GM18870 (cell line): ENCODE measurements around the gene PLEKHA5.
"Not testable (repeated sequence)": the region's sequence is repeated elsewhere in the genome, so short reads cannot be mapped to it uniquely, and the experiment has no call there.

ENCODE experiments used
- ATAC-seq: cut with Tn5 transposase; IDR thresholded peaks from one replicate; pipeline ENCODE4 v1.9.1; 2021; ENCODE audit warnings: moderate library complexity; ENCODE audit not compliant: unreplicated experiment

PLEKHA5 gene

DNA sequence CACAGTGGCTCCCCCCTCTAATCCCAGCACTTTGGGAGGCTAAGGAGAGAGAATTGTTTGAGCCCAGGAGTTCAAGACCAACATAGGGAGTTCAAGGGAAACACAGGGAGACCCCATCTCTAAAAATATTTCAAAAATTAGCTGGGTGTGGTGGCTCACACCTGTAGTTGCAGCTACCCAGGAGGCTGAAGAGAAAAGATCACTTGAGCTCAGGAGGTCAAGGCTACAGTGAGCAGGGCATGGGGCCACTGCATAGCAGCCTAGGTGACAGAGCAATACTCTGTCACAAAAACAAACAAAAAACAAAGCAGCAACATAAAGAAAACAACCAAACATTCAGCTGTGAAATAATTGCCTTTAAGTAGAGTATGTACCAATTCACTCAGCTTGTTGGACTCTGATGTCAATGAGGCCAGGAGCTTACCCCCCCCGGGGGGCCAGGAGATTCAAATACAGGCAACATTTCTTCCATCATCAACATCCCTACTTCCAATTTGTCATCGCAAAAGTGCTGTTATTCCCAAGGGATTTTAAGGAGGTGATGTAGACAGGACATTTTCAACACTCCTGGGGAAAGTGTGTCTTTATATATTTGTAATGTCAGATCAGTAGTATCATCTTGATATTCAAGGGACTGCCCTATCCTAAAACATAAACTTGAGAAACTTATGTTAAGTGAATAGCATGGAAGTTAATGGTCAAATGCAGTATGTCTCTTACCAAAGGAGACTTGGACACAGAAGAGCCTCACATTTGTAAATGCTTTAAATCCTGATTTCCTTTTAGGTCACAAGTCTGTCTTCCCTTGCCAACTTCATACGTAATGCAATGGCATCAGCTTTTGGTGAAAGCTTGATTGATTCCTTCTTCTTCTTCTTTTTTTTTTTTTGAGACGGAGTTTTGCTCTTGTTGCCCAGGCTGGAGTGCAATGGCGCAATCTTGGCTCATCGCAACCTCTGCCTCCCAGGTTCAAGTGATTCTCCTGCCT, 269.1 kb downstream of the PLEKHA5 start:
- no peak for ATAC-seq

DNA sequence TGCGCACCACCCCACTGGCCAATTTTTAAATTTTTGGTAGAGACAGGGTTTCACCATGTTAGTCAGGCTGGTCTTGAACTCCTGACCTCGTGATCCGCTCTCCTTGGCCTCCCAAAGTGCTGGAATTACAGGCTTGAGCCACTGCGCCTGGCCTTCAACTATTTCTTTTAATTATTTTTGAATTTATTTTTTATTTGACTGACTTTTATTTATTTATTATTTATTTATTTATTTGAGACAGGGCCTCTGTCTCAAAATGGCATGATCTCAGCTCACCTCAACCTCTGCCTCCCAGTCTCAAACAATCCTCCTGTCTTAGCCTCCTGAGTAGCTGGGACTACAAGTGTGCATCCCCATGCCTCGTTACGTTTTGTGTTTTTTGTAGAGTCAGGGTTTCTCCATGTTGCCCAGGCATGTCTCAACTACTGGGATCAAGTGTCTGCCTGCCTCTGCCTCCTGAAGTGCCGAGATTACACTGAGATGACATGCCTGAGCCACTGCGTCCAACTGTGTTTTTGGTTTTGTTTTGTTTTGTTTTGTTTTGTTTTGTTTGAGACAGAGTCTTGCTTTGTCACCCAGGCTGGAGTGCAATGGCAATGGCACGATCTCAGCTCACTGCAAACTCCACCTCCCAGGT, 271.2 kb downstream of the PLEKHA5 start:
- not testable (repeated sequence) for ATAC-seq

DNA sequence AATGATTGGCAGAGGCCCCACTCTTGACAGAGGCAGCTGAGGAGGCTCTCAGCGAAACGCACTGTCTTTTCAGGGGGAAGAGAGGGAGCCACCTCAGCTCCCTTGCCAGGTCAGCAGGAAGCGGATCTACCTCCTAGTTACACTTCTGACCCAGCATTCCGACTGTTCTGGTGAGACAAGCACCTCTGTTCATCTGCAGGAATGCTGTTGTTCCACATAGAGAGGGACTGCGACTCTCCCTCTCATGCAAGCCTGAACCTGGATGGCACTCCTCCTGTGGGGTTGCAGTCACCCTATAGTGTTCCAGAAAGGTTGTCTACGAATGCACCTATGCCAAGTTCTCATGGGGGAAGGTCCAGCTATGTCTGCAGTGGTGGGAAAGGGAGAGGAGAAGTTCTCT, 272.7 kb downstream of the PLEKHA5 start:
- no peak for ATAC-seq

DNA sequence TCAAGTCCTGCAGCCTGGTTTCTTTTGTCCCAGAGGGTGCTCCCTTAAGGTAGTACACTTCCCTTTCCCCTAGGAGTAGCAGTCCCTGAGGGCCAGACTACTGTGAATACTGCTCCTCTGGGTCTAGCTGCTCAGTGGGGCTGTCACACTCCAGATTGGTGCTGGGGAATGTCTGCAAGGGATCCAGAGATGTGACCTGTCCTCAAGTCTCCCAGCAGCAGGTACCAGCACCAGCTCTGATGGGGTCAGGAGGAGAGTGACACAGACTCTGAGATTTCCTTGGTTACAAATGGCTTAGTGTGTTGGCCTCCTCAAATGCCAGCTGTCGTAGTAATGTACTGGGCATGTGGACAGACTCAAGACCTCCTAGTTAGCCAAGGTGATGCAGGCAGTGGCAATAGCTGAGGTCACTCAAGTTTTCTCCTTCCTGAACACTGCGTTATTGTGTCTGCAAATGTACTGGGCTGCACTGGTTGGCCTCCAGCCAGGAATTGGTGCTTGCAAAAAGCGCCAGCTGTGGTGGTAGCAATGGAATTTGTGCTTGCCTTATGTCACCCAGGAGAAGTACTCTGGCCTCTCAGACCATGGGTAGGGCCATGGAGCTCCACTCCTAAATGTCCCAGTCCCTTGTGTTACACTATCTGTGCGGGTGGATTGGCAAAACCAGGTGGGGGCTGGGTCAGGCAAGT, 273.4 kb downstream of the PLEKHA5 start:
- no peak for ATAC-seq

DNA sequence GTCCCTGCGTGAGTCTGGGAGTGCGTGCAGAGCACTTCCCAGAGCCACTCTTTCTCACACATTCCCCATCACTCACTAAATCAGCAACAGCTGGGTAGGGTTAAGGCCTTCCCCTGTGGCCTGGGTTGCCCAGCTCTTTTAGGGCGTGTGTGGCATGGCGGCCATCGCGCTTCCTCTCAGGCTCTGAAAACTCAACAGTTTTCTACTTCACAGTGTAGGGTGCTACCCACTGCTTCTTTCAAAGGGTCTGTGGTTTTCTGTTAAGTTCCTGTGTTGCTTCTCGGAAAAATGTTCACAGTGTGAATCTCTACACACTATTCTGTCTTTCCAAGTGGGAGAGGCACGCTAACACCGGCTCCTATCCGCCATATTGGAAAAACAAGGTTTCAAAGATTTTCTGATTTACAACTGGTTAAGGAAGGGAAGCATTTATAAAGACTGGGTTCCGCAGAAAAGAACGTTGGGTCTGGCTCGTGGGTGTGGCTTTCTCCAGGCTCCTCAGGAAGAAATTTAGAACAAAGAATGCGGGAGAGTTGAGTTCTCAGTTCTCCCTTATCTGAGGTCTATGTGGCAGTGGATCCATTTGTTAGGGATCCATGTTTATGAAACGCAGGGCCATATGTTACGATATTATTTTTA, 274.8 kb downstream of the PLEKHA5 start:
- ATAC-seq: no peak

DNA sequence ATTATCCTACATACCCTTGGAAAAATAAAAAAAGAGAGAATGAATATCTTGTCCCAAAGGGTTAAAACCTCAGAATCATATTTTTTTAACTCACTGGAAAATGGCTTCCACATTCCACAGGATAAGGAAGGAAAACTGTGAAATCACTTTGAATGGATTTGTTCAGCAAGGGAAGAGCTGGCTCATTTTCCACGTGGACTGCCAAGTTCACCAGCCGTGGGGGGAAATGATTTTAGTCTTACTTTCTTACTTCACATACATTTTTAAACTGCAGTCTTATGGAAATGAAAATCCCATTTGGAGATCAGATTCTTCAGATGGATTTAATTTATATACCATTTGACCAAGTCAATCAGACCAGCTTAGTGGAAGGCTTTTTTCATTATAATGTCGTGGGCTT, 279.8 kb downstream of the PLEKHA5 start:
- ATAC-seq: no peak

DNA sequence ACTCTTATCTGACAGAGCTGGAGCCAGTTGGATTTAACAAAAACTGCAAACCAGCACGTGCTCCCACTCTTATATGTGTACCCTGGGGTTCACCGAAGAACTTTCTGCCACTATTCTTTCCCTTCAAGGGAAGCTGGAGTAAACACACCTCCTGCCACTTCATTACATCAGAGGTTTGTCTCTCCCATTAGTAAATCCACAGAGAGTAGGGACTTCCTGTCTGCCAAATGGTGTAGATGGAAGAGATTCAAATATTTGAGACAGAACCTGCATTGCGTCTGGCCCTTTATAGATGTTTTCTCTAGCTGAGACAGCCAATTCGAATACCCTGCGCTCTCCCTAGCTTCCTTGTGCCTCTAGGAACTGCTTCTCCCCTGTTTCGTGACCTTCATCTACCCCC, 280.7 kb downstream of the PLEKHA5 start:
- no peak for ATAC-seq

DNA sequence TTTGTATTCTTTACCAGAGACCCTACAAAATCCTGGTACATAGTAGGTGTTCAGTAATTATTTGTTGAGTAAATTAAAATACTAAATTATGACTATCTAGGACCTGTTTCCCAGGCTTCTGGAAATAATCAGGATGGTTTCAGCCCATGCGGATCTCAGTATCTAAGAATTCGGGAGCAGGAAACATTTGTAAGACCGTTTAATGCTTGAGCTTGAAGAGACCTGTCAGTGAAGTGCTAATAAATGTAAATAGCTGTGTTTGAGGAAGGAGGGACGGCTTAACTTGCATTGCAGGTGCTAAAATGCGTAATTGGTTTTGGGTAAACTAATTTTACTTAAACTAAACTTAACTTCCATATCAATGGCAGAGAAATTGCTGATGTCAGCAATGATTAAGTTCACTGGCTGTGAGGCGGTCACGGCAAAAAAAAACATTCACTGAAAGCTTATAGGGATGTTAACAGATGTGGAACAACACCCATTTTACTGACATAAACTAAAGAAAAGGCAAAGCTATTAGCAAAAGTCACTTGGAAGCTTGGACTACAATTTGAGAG, 281.2 kb downstream of the PLEKHA5 start:
- ATAC-seq: no peak

DNA sequence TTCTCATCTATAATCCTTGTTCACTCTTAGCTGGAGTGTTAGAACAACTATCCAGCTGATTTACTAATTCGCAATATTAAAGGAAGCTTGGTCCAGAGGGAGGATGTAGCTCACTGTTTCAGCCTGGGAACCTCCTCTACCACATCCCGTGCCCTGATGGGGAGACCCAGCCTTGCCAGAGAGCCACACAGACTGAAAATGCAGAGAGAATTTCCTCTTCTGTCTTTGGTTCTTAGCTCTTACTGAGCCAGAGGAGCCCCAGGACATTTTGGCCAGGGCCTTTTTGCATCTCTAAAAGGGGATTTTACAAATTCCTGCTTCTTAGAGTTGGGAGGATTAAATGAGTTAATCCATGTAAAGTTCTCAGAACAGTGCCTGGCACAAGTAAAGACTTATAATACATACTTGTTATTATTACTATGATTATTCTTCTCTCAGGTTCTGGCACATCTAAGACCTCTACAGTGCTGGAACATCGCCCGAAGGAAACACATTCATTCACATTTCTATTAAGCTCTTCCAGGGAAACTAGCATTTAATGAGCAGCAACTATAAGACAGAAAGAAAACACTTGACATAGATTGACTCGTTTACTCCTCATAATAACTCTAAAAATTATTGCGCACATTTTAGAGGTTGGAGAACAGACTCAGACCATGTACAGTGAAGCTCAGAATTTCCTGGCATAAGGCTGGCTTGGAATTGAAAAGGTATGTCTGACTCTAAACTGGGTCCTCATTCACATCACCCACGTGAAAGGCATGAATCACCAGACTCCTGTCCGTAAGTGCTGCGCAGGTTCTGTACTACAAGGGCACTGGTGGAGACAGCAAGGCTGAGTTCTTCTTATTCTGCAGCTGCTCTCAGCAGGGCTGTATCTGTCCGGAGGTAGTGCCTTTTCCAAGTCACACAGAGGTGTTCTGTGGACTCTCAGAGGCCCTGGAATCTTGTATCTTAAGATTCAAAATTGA, 282.0 kb downstream of the PLEKHA5 start:
- ATAC-seq: no peak

DNA sequence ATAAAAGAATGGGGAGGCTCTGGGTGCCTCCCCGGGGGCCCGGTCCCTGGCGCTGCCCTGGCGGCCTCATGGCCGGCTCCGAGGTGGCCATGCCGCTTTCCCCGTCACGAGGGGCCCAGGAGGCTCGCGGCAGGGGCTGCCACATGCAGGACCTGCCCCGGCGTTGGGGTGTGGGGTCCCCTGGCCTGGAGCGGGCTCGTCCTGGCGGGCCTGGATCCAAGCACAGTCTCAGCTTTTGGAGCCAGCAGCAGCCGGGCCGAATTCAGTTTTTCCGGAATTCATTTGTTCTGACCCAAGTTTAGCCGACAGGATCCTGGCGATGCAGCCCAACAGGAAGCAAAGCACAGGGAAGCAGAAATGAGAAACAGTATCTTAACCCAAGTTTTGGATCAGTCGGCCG, 283.3 kb downstream of the PLEKHA5 start:
- no peak for ATAC-seq

DNA sequence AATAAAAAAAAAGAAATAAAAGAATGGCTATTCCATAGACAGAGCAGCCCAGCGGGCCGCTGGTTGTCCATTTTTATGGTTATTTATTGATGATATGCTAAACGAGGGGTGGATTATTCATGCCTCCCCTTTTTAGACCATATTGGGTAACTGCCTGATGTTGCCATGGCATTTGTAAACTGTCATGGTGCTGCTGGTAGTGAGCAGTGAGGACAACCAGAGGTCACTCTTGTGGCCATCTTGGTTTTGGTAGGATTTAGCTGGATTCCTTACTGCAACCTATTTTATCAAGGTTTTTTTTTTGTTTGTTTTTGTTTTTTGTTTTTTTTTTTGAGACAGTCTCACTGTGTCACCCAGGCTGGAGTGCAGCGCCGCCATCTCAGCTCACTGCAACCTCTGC, 284.0 kb downstream of the PLEKHA5 start:
- not testable (repeated sequence) for ATAC-seq

DNA sequence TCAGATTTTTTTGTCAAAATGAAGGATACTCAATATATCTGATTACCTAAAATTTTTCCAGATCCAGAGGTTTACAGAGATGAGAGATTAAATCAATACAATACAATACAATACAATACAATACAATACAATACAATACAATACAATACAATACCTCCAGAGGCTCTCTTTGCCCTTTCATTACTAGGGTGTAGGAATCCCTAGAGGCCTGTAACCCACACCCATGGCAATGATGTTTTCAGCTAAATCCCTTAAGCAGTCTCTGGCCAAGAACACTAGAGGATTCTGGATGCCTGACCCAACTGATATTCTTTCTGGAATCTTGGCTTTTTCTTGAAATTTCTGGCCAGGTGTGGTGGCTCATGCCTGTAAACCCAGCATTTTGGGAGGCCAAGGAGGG, 286.0 kb downstream of the PLEKHA5 start:
- ATAC-seq: no peak

DNA sequence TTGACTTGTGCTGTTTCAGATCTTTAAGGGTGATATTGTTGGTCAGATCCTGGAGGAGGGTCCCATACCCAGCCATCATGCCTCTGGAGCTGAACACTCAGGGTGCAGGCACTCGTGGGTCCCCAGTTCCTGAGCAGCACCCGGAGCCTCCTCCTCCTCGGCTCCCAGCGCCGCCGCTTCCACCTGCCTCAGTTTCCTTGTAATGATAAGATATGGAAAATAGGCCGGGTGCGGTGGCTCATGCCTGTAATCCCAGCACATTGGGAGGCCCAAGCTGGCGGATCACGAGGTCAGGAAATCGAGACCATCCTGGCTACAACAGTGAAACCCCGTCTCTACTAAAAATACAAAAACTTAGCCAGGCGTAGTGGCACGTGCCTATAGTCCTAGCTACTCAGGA, 289.6 kb downstream of the PLEKHA5 start:
- no peak for ATAC-seq

DNA sequence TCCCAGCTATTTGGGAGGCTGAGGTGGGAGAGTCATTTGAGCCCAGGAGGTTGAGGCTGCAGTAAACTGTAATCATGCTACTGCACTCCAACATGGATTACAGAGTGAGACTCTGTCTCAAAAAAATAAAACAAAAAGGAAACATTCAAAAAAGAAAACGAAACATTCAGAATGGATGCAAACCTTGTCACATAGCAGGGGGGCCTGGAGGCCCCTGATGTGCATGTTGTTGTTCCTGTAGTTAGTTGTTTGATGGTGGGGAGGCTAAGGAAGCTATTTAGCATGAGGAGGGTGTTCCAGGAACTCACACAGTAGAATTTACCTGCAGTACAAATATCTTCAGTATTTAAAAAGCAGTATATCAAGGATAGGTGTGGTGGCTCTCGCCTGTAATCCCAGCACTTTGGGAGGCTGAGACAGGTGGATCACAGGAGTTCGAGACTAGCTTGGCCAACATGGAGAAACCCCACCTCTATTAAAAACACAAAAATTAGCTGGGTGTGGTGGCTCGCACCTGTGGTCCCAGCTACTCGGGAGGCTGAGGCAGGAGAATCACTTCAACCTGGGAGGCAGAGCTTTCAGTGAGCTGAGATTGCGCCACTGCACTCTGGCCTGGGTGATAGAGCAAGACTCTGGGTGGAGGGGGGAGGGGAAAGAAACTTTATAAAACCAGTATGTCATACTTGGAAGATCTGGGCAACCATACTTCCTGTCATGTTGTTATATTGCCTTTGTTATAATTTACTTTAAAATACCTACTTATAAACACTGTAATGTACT, 292.2 kb downstream of the PLEKHA5 start:
- no peak for ATAC-seq

DNA sequence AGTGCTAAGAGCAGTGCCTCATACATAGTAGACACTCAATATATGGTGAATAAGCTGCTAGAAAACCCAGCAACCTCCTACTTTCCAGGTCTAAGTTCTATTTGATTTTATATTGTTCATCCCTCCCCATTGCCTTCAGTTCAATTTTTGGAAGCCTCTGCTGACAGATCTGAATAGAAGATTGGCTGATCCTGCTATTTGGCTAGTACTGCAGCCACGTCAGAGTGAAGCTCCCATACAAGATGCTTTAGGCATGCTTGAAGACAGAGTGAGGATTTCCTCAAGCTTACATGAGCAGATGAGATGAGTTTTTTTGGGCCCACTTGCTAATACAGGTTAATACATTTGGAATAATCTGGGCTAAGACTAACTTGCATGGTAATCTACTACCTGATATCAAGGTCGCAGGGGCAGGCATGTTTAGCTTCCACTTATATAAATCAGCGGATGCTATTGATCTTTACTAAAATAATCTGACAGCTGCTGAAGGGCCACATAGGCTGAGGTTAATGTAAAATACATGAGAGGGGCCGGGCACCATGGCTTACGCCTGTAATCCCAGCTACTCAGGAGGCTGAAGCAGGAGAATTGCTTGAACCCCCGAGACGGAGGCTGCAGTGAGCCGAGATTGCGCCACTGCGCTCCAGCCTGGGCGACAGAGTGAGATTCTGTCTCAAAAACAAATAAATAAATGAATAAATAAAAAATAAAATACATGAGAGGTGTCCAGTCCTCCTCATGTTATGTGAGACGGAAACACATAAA, 293.8 kb downstream of the PLEKHA5 start:
- no peak for ATAC-seq
